ENCODE results near the gene SMIM1. TPM values are rescaled to one million over a fixed set of nuclear protein-coding genes. Genes with fewer than 3 reads are reported as not detected.

SMIM1 gene
- total and polyA plus RNA-seq, 2 of the 4 experiments (the other 2 are of a cell fraction) = 0.90 to 3.4 TPM

- in situ Hi-C loops (cut with MboI; ENCODE audit: low sequenced_read_pairs) = no loop called here
- no peak overlapping the region for H2BK15ac ChIP-seq (ENCODE audit: low read depth, low read length)
- TF ChIP-seq CEBPB (IDR thresholded peaks at IDR 0.05; ENCODE audit: low read depth, low read length) (no peak), RFX5 (IDR thresholded peaks at IDR 0.05; ENCODE audit: low read depth, low read length) (no peak), MXI1 (IDR thresholded peaks at IDR 0.05; ENCODE audit: borderline replicate concordance, low read depth, low read length) (no peak), MAZ (IDR thresholded peaks at IDR 0.05; ENCODE audit: borderline replicate concordance, low read depth, low read length) (no peak)
- TF ChIP-seq, protein P1, sequence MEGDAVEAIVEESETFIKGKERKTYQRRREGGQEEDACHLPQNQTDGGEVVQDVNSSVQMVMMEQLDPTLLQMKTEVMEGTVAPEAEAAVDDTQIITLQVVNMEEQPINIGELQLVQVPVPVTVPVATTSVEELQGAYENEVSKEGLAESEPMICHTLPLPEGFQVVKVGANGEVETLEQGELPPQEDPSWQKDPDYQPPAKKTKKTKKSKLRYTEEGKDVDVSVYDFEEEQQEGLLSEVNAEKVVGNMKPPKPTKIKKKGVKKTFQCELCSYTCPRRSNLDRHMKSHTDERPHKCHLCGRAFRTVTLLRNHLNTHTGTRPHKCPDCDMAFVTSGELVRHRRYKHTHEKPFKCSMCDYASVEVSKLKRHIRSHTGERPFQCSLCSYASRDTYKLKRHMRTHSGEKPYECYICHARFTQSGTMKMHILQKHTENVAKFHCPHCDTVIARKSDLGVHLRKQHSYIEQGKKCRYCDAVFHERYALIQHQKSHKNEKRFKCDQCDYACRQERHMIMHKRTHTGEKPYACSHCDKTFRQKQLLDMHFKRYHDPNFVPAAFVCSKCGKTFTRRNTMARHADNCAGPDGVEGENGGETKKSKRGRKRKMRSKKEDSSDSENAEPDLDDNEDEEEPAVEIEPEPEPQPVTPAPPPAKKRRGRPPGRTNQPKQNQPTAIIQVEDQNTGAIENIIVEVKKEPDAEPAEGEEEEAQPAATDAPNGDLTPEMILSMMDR (conservative IDR thresholded peaks at IDR 0.05; ENCODE audit: low read depth, low read length) = no peak
- H2BK5ac ChIP-seq (ENCODE audit: low read depth, low read length, poor library complexity, severe bottlenecking) = no peak overlapping the region
- dilution Hi-C loops (cut with HindIII; ENCODE audit: low sequenced_read_pairs, unreplicated experiment) = no loop called here
- no peaks in the 10 kb centered on the region for H3K27me3 ChIP-seq (ENCODE audit: control insufficient read depth, insufficient read depth, low read length)
- H3K23ac ChIP-seq (ENCODE audit: low read depth, low read length) = no peak overlapping the region
- no peak overlapping the region for H2BK20ac ChIP-seq (ENCODE audit: low read depth, low read length)
- H3K27ac ChIP-seq (ENCODE audit: insufficient read depth, low read length) = no peak overlapping the region
- H3K9ac ChIP-seq (ENCODE audit: low read depth, low read length) = no peak overlapping the region
- no peak overlapping the region for H3K4me3 ChIP-seq (ENCODE audit: insufficient read depth, low read depth, low read length)
- H3K79me1 ChIP-seq (ENCODE audit: low read depth in 1 of 2, low read length in 2 of 2) = peaks cover 15 to 27% of the 10 kb centered on the region in 2 experiments
- no peaks in the 10 kb centered on the region for H3K9me3 ChIP-seq (ENCODE audit: control insufficient read depth, insufficient read depth, low read length)
- H3K9me1 ChIP-seq (ENCODE audit: insufficient read depth, low read length) = peaks cover 10% of the 10 kb centered on the region; the same call in 1 of the 2 replicates
- peaks cover 8% of the 10 kb centered on the region; the same call in 1 of the 2 replicates for H3K4me1 ChIP-seq (ENCODE audit: control insufficient read depth, insufficient read depth, low read length)
- no TSS peak for BruUV-seq (replicated peaks)
- no peak overlapping the region for H4K8ac ChIP-seq (ENCODE audit: low read depth in 2 of 2, low read length in 2 of 2)
- no peak overlapping the region for H3K18ac ChIP-seq (ENCODE audit: low read depth, low read length)
- no peak for ATAC-seq (ENCODE audit: low read depth)
- peaks cover 30% of the 10 kb centered on the region for H3K36me3 ChIP-seq (ENCODE audit: control insufficient read depth, insufficient read depth, low read length)
- no peak overlapping the region for H4K5ac ChIP-seq (ENCODE audit: low read depth, low read length)
- H2AK5ac ChIP-seq (ENCODE audit: low read depth, low read length) = no peak overlapping the region
- no peak overlapping the region for H2AK9ac ChIP-seq (replicated peaks; ENCODE audit: low read depth, low read length, poor library complexity)
- no peak overlapping the region for H3K14ac ChIP-seq (replicated peaks; ENCODE audit: low read depth, low read length)
- POLR2A ChIA-PET (ENCODE audit: unreplicated experiment) = no interaction called here
- no peak for DNase-seq
- CTCF ChIA-PET = no interaction called here
- no peak overlapping the region for H3K4me2 ChIP-seq (ENCODE audit: low read depth, low read length)
- H3K4ac ChIP-seq (ENCODE audit: low read depth, low read length) = no peak overlapping the region
- WGBS, 2 experiments (ENCODE audit: extremely low coverage in 2 of 2, insufficient read length in 1 of 2) = 100% methylated on average over 1 of the region's 12 CpGs; no CpG with 5 or more reads in 1 of the 2 experiments
- H4K20me1 ChIP-seq (ENCODE audit: insufficient read depth, low read length) = no peaks in the 10 kb centered on the region; the same call in 1 of the 2 replicates
- no peak overlapping the region for H4K91ac ChIP-seq (ENCODE audit: insufficient read depth, low read depth, low read length)
- no peak overlapping the region for H3K56ac ChIP-seq (ENCODE audit: extremely low read depth, insufficient read depth, low read length)
- H2AFZ ChIP-seq (replicated peaks; ENCODE audit: low read length, poor library complexity) = no peak overlapping the region
- H2BK120ac ChIP-seq (ENCODE audit: low read depth, low read length) = no peak overlapping the region
- intact Hi-C loops (cut with micrococcal nuclease) = no loop called here
Measured at GRCh38 chr1:3743826-3744225, 28.7 kb upstream of the SMIM1 start.
